Measurements from ENCODE around the gene TRAPPC4. TPM values are rescaled to one million over a fixed set of nuclear protein-coding genes. Genes with fewer than 3 reads are reported as not detected.
A peak's percentile ranks its signal among the peaks of the same experiment; 100 is the strongest.

TRAPPC4 gene
- total and polyA plus RNA-seq, 2 of the 8 experiments (the other 6 are each of a cell fraction or from before 2014, with no cell fraction given): 94.3 to 223 TPM

GRCh38 chr11:118980191-118980881, 38.2 kb upstream of the TRAPPC4 start:
- Histone ChIP-seq H3K9me3 (ENCODE audit: insufficient read depth in 2 of 2, low read depth in 1 of 2, low read length in 1 of 2) (no peaks in the 10 kb centered on the region), H4K5ac (ENCODE audit: insufficient read length, low read depth, low read length) (no peak overlapping the region), H3K4me1 (replicated peaks in 1 of 4; ENCODE audit: control insufficient read depth in 3 of 4, insufficient read depth in 4 of 4, low read length in 3 of 4) (peaks cover 0 to 18% (median 10%) of the 10 kb centered on the region in 4 experiments; a peak in 5 of 7 replicates), H4K8ac (ENCODE audit: extremely low read depth, insufficient read depth, low read length) (no peak overlapping the region), H3K79me2 (ENCODE audit: control insufficient read depth in 1 of 2, insufficient read depth in 2 of 2, low read length in 2 of 2) (no peaks in the 10 kb centered on the region), H3K23ac (ENCODE audit: insufficient read length) (no peak overlapping the region), H2AK5ac (ENCODE audit: low read depth, low read length) (peak overlapping the region; percentile 4; the same call in 1 of the 2 replicates), H2BK120ac (replicated peaks; ENCODE audit: low read depth, low read length) (no peak overlapping the region), H3K4ac (replicated peaks; ENCODE audit: insufficient read length, low read depth, low read length) (no peak overlapping the region), H3K79me1 (ENCODE audit: low read depth, low read length) (no peaks in the 10 kb centered on the region), H2BK15ac (ENCODE audit: low read length) (peak overlapping the region; percentile 99), H3K27me3 (replicated peaks in 1 of 4; ENCODE audit: control insufficient read depth in 3 of 4, extremely low read depth in 1 of 4, insufficient read depth in 3 of 4, low read length in 3 of 4) (peaks cover 0 to 5% (median 0%) of the 10 kb centered on the region in 4 experiments; a peak in 1 of 7 replicates), H3K18ac (ENCODE audit: extremely low read depth, low read length) (peak overlapping the region; percentile 60; the same call in 1 of the 2 replicates), H3K4me3 (ENCODE audit: extremely low read depth in 1 of 4, insufficient read depth in 2 of 4, low read depth in 3 of 4, low read length in 4 of 4) (peak overlapping the region in 1 of 4 experiments; percentile 1; a peak in 1 of 8 replicates), H3K9ac (replicated peaks in 1 of 4; ENCODE audit: extremely low read depth in 1 of 4, low read depth in 3 of 4, low read length in 3 of 4) (no peak overlapping the region), H3K36me3 (ENCODE audit: control insufficient read depth in 2 of 4, insufficient read depth in 4 of 4, low read length in 3 of 4) (no peaks in the 10 kb centered on the region), H3K56ac (replicated peaks; ENCODE audit: insufficient read length, low read depth, low read length) (no peak overlapping the region), H4K20me1 (replicated peaks in 1 of 2; ENCODE audit: control insufficient read depth in 1 of 2, insufficient read depth in 2 of 2, low read length in 2 of 2) (no peaks in the 10 kb centered on the region), H3K14ac (ENCODE audit: insufficient read length) (no peak overlapping the region), H4K91ac (replicated peaks; ENCODE audit: insufficient read length, low read length) (no peak overlapping the region), H3K4me2 (ENCODE audit: insufficient read depth in 1 of 2, low read depth in 2 of 2, low read length in 2 of 2) (peak overlapping the region; percentile 35 to 37), H3K23me2 (ENCODE audit: low read depth, low read length) (no peaks in the 10 kb centered on the region; the same call in 1 of the 2 replicates), H2BK20ac (ENCODE audit: low read length) (peak overlapping the region; percentile 52), H2BK12ac (ENCODE audit: low read depth, low read length) (peak overlapping the region; percentile 97), H2BK5ac (ENCODE audit: low read depth, low read length) (peak overlapping the region; percentile 62; the same call in 1 of the 2 replicates), H2AFZ (ENCODE audit: low read length) (peak overlapping the region; percentile 51; the same call in 1 of the 2 replicates), H3K27ac (ENCODE audit: low read depth, low read length) (no peak overlapping the region)
- ChIA-PET CTCF (ENCODE audit: partially characterized antibody) (interaction anchor here (0.9 to 1.2 kb wide), 3 partner anchors 9 to 384 kb away, joined by 3 to 5 read pairs (median 4); no protein-coding TSS in a partner anchor), POLR2A (ENCODE audit: partially characterized antibody) (interaction anchor here (1.0 to 1.8 kb wide), 5 partner anchors 9 to 51 kb away, joined by 3 to 5 read pairs (median 3); partner anchors contain the start of gene SLC37A4)
- DNase-seq (ENCODE audit: low read depth in 1 of 2, low spot score in 2 of 2): peak in 1 of 2 experiments; percentile 59
- 42% methylated on average over 21 of the region's 21 CpGs; no CpG with 5 or more reads in 1 of the 2 experiments for WGBS, 2 experiments (ENCODE audit: extremely low coverage in 1 of 2, insufficient coverage in 1 of 2, insufficient read length in 1 of 2, insufficient replicate concordance in 2 of 2, low coverage in 1 of 2, low lambda C conversion rate in 2 of 2, missing lambda C conversion rate in 1 of 2)
- no peak for FAIRE-seq
- TF ChIP-seq E2F6 (IDR thresholded peaks at IDR 0.05): peak; percentile 32; the same call in 1 of the 2 replicates
- peak; percentile 81 for TF ChIP-seq MAX (IDR thresholded peaks at IDR 0.05)
- TF ChIP-seq USF2 (IDR thresholded peaks at IDR 0.05; ENCODE audit: low read length): peak; percentile 29; the same call in 1 of the 2 replicates
- TF ChIP-seq FOSL1 (IDR thresholded peaks at IDR 0.05; ENCODE audit: insufficient read depth, low read depth, low read length): no peak
